ENCODE measurements around the gene DNAJC28.
"Not testable (repeated sequence)": the region's sequence is repeated elsewhere in the genome, so short reads cannot be mapped to it uniquely, and the experiment has no call there.

Gene DNAJC28

DNA sequence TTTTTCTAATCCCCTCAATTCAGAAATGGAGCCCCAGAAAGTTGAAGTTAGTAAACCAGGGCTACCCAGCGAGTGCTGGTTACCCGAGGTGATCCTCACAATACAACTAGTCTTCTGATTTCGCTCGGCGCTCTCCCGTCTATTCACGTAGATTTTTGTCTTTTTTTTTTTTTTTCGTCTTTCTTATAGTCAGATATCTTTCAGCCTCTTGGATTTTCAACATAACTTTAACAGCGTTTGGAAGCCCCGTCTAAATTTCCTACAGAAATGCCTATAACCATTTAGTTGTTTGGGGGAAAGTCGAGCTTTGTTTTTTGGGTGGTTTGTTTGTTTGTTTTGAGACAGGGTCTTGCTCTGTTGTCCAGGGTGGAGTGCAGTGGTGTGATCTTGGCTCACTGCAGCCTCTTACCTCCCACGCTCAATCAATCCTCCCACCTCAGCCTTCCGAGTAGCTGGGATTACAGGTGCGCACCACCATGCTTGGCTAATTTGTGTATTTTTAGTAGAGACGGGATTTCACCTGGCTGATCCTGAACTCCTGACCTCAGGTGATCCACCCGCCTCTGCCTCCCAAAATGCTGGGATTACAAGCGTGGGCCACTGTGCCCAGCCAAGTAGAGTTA is 10.9 kb downstream of the DNAJC28 start:
- DNase-seq = no peak

DNA sequence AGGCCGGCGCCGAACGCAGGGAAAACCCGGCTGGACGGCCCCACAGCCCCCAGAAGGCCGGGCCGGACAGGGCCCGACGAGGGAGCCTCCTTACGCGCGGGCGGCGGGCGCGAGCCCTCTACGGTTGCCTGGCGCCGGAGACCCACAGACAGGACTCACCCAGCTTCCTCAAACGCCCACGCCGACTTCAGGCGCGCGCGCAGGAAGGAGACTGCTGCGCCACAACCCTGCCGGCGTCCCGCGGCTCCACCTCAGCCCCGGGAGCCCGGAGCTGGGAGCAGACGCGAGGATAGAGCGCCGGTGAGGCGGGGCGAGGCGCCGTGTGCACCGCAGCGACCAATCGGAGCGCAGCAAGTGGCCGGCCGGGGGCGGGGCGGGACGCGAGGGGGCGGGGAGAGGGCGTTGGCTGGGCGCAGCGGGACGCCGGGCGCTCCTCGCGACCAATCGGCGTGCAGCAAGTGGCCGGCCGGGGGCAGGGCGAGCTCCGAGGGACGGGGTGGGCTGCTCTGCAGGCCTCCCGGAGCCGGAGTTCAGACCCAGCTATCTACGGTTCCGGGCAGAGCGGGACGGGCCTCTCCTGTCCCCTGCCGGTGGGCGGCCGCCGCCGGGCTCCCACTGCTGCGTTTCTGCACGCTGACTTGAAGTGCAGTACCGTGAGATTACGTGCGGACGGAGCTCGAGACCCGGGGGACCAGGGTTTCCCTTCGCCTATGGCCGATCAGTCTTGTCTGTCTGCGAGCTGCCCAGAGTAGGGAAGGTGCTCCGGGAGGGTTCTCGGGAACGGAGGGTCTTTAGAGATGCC is 11.6 kb downstream of the DNAJC28 start, which contains the start of gene TMEM50B:
Gene TMEM50B, minus strand, starts transcription at position 296 of the 802 bp plus-strand sequence. CDS start 11,089 bp downstream, outside the sequence.
- DNase-seq = peak; percentile 87

DNA sequence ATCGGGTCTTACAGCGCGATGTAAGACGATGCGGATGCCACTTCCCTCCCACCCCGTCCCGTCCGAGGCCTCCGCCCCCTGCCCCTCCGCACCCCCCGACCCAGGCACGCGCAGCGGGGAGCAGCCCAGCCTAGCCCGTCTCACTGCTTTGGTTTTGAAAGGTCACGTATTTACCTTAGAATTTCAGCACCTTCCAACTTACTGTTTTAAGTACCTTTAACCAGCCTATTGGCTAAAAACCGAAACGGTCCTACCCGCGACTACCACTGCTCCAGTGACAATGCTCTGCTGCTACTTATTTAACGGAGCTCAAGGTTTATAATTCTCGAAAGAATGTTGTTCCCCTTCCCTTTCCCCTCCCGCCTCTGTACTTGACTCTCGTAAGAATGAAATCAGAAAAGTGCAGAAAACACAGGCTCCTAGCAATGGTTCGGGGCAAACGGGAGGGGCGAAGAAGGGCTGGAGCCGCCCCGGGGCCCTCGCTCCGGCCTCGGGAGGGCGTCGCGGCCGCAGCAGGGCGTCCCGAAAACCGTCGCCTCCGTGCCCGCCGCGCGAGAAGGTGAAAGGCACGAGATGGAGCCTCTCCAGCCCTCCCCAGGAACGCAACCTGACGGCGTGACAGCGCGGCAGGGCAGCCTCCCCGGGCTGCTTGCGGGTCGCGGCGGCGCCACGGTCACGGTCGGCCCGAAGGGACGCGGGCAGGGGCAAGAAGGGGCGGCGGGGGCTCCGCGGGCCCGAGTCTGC is 12.4 kb downstream of the DNAJC28 start:
- DNase-seq = peak; percentile 7

DNA sequence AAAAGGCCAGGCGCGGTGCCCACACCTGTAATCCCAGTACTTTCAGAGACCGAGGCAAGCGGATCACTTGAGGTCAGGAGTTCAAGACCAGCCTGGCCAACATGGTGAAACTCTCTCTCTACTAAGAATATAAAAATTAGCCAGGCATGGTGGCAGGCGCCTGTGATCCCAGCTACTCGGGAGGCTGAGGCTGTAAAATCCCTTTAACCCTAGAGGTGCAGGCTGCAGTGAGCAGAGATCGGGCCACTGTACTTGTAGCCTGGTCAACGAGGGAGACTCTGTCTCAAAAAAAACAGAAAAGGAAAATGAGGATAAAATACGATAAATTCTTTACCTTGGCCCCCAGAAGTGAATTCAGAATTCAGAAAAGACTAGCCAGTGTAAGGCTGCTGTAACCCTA is 13.3 kb downstream of the DNAJC28 start:
- DNase-seq = no peak

DNA sequence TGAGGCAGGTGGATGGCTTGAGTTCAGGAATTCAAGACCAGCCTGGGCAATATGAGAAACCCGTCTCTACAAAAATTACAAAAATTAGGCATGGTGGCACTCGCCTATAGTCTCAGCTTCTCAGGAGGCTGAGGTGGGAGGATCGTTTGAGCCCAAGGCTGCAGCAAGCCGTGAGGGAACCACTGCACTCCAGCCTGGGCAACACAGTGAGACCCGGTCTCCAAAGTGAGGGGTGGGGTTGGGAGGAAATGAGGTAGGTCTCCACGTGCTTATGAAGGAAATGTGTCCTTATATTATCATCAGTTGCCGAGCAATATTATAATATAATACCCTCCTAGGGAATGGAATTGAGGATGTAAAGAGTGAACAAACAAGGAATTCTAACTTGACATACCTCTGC is 14.4 kb downstream of the DNAJC28 start:
- no peak for DNase-seq

GRCh38 chr21:33473344-33473743 is 18.2 kb downstream of the DNAJC28 start:
- no peak for DNase-seq

DNA sequence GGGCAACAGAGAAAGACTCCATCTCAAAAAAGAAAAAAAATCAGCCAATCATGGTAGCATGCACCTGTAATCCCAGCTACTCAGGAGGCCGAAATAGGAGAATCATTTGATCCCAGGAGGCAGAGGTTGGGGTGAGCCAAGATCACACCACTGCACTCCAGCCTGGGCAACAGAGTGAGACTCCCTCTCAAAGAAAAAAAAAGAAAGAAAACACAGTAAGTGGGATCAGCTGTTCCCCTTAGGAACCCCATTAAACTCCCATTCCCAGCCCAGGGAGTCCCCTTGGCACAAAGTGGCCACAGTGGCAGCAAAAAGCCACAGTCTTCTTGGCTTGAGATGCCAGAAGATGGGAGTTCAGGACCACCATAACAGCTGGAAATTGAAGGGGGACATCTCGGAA is 20.8 kb downstream of the DNAJC28 start:
- DNase-seq = no peak

GRCh38 chr21:33469183-33469582 is 22.3 kb downstream of the DNAJC28 start:
- DNase-seq = not testable (repeated sequence)

- DNase-seq = no peak
Observed at GRCh38 chr21:33461538-33462250, 29.8 kb downstream of the DNAJC28 start.

- DNase-seq = no peak
Observed at GRCh38 chr21:33458861-33459260, 32.7 kb downstream of the DNAJC28 start.

DNA sequence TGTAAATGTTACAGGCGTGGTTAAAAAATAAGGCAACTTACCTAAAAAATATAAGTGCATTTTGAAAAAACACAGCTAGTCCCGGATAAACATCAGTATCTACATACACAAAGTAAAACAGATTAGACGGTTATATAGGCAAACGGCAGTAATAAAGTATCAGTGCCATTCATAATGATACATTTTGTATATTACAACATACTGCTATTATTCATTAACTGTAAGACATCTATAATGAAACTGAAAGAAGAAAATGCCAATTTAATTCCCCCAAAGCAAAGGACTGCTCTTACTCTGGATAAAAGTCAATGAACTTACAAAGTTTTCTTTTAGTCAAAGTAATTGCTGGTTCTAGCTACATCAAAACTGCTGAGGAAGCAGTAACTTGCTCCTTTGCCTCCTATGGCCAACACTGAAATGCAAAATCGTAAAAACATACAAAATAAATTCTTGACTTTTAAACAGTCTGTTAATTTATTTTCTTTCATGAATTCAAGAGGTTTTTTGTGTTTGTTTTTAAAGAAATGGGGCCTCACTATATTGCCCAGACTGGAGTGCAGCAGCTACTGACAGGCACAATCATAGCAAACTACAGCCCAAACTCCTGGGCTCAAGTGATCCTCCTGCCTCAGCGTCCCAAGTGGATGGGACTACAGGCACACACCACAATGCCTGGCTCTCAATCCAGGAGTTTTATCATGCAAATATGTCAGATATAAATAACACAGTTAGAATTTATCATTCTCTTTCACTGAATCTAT is 35.6 kb downstream of the DNAJC28 start:
- no peak for DNase-seq

DNA sequence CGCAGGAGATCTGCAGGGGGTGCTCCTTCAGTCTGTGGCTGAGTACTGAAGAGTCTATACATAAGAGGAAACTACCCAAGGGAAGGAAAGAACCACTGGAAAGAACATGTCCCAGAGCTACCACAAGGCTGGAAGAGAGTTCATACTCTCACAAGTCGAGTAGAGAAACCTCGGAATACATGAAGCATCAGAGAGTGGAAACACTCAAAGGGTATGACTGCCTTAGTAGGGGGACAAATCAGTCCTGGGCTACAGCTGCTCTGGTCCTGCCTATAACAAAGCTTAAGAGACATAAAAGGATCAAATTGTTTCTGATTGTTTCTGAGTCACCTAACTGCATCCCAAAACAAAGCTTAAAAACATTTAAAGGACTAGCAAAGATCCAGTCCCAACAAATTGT is 39.2 kb downstream of the DNAJC28 start:
- no peak for DNase-seq

DNA sequence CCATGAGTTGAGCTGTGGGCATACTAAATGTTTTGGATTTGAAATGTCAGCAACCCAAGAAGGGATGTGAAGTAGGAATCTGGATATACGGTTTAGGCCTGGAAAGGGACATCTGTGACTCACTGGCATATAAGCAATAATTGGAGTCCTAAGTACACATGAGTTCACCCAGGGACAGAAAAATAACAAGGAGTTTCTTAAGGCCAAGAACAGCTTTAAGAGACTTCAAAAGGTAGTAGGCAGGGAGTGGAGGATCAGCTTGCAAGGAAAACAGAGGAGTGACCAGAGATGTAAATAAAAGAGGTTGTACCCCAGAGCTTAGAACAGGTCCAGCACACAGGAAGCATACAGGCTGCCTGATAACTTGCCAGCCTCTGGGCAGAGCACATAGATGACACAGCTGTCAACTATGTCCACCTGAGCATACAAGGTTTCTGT is 39.9 kb downstream of the DNAJC28 start:
- DNase-seq = peak; percentile 30

DNA sequence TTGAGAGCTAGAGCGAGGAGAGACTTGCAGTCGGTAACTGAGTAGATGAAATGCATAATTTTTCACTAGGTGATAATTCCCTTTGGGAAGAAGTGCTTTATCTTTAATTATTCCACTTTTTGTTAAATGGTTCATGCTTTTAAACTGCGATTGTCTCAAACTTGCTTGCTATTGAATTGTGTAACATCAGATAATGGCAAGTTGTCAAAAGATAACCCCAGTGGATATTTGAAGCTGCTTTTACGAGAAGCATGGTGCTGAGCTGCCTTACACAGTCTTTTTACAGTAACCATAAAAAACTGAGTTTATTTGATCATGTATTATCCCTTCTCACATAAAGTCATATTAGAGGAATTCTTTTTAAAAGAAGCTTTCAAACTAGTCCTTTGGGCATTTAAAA is 41.9 kb downstream of the DNAJC28 start:
- no peak for DNase-seq

GRCh38 chr21:33446620-33447019 is 44.9 kb downstream of the DNAJC28 start:
- DNase-seq = not testable (repeated sequence)

GRCh38 chr21:33444499-33444898 is 47.0 kb downstream of the DNAJC28 start:
- DNase-seq = no peak

DNA sequence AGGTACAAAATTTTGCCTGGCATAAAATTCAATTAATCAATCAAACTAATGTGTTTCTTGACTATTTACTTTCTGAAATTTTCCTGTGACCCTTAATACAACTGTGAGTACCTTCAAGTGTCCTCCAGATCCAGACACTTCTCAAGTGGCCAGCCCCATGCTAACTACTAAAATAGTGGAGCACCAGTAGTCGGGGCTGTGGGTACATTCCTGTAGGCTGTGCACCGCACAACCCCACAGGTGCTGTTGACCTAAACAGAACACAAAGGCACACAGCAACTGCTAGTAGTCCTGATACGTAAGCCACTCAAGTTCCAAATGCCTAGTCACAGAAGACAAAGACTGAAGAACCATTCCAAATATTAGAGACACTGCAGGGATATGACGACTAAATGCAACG is 48.3 kb downstream of the DNAJC28 start:
- DNase-seq = no peak

DNA sequence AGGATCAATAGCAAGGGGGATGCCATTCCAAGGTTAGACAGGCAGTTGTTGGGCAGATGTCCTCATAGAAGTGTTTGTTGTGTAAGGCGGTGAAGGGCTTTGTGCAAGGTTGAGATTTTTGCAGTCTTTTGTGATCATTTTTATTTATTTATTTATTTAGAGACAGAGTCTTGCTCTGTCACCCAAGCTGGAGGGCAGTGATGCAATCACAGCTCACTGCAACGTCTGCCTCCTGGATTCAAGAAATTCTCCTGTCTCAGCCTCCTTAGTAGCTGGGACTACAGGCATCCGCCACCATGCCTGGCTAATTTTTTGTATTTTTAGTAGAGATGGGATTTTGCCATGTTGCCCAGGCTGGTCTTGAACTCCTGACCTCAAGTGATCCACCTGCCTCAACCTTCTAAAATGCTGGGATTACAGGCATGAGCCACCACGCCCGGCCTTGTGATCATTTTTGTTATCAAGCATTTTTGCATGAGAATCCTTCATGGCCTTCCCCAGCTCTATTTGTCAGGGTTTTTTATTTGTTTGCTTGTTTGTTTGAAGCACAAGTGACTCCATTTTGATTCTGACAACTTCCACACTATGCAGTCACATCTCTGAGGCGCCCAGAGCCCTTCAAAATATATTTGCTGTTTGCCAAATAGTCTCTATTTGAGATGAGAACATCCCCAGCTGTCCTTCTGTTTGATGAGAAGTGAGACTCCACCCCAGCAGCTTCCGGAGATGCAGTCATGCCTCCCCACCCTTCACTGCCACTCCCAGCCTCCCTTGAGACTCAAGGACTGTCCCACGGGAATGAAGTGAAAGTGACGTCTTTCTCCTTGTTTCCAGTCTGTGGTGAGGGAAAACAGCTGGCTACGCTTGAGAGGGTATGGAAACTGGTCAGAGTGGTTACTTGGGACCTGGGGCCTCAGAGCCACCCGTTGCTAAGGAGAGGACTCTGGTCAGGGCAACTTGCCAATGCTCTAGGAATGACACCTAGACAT is 49.7 kb downstream of the DNAJC28 start:
- DNase-seq = peak; percentile 51
